K562 (cell line): ENCODE measurements around the gene TRIOBP. TPM values are rescaled to one million over a fixed set of nuclear protein-coding genes. Genes with fewer than 3 reads are reported as not detected.
A peak's percentile ranks its signal among the peaks of the same experiment; 100 is the strongest.

Experiments used
- ATAC-seq: fragments of 200-7000 bp; cut with Tn5 transposase; 3 replicates; pipeline ENCODE4 v1.9.1; 2020; ENCODE audit warnings: moderate library complexity
- BruUV-seq: library from RNA; stranded (reverse); fragments of 400-500 nt; replicated peaks from 2 replicates; lab custom pipeline; 2021; lab: Mats Ljungman, UMichigan
- CTCF ChIA-PET: fragments of 300-600 bp; formaldehyde crosslinking; extraction: SDS; loops from one replicate; lab custom pipeline; 2021; ENCODE audit warnings: low intra/inter-chr PET ratio; lab: Yijun Ruan, JAX
- POLR2A ChIA-PET: fragments of 300-600, 350-650 bp; sonication (Branson Sonifier 250); formaldehyde crosslinking; extraction: SDS; loops from one replicate; lab custom pipeline; 2021; ENCODE audit warnings: antibody characterized with exemption, inconsistent platforms; lab: Yijun Ruan, JAX
- DNase-seq, 4 experiments: peaks; one replicate each; pipeline versions ENCODE4 v3.0.0 to v3.0.0-alpha.2; 2011 to 2018; ENCODE audit warnings: low spot score in 3 of 4, mixed read lengths in 3 of 4; ENCODE audit errors: extremely low read depth in 1 of 4
- FAIRE-seq: peaks from 2 replicates; lab custom pipeline; 2011; peaks lifted over from hg19 to GRCh38; lab: Jason Lieb, UNC
- H2AFZ ChIP-seq: 2 replicates; pipeline ENCODE4 v1.6.0; 2011; ENCODE audit warnings: low read depth, low read length, control low read depth, inconsistent platforms
- H3K27ac ChIP-seq: fragments of 200-600 bp; 3 replicates; pipeline ENCODE4 v1.8.0; 2011; ENCODE audit warnings: low read depth, mild to moderate bottlenecking, control low read depth, inconsistent platforms, low read length, moderate library complexity, mixed read lengths; ENCODE audit errors: extremely low read depth
- H3K27me3 ChIP-seq, 2 experiments: fragments of 300-600 bp in 1 of 2; 2 replicates in 1 of 2; 3 replicates in 1 of 2; pipeline versions ENCODE4 v1.6.0 to v1.8.0; 2011; ENCODE audit warnings: inconsistent platforms in 2 of 2, low read length in 2 of 2, mild to moderate bottlenecking in 1 of 2, mixed read lengths in 1 of 2, moderate library complexity in 1 of 2; ENCODE audit not compliant: control insufficient read depth in 2 of 2, insufficient read depth in 2 of 2
- H3K36me3 ChIP-seq: fragments of 300-600 bp; 3 replicates; pipeline ENCODE4 v1.8.0; 2011; ENCODE audit warnings: mild to moderate bottlenecking, low read length, inconsistent platforms; ENCODE audit not compliant: control insufficient read depth, insufficient read depth
- H3K4me1 ChIP-seq, 2 experiments: fragments of 200-600 bp in 1 of 2; replicated peaks in 1 of 2; 2 replicates in 1 of 2; 3 replicates in 1 of 2; pipeline versions ENCODE4 v1.5.1 to v1.8.0; 2011; ENCODE audit warnings: inconsistent platforms in 2 of 2, low read length in 2 of 2, mild to moderate bottlenecking in 1 of 2, mixed read lengths in 1 of 2, moderate library complexity in 1 of 2; ENCODE audit not compliant: control insufficient read depth in 2 of 2, insufficient read depth in 2 of 2
- H3K4me2 ChIP-seq: 2 replicates; pipeline ENCODE4 v1.6.1; 2011; ENCODE audit warnings: low read length, control low read depth, inconsistent platforms, mixed read lengths; ENCODE audit not compliant: insufficient read depth
- H3K4me3 ChIP-seq: fragments of 200-600 bp; sonication (generic), shearing (Covaris generic); 2 replicates; pipeline ENCODE4 v1.5.1; 2016; ENCODE audit warnings: control low read depth, inconsistent platforms
- H3K79me2 ChIP-seq: fragments of 200-600 bp; 3 replicates; pipeline ENCODE4 v1.8.0; 2011; ENCODE audit warnings: low read length, inconsistent platforms; ENCODE audit not compliant: control insufficient read depth, insufficient read depth
- H3K9ac ChIP-seq, 2 experiments: 2 replicates each; pipeline versions ENCODE4 v1.6.0 to v1.6.1; 2011; ENCODE audit warnings: low read depth in 2 of 2, low read length in 2 of 2, control low read depth in 1 of 2, inconsistent platforms in 1 of 2, mild to moderate bottlenecking in 1 of 2, mixed read lengths in 1 of 2; ENCODE audit not compliant: insufficient read depth in 1 of 2
- H3K9me1 ChIP-seq: one replicate; pipeline ENCODE4 v1.6.0; 2011; ENCODE audit warnings: inconsistent platforms, mild to moderate bottlenecking, low read length, moderate library complexity; ENCODE audit not compliant: control insufficient read depth, insufficient read depth
- H3K9me3 ChIP-seq: replicated peaks from 2 replicates; pipeline ENCODE4 v1.5.1; 2011; ENCODE audit warnings: low read depth, low read length, inconsistent platforms; ENCODE audit not compliant: control insufficient read depth, insufficient read depth
- H4K20me1 ChIP-seq: replicated peaks from 2 replicates; pipeline ENCODE4 v1.6.1; 2011; ENCODE audit warnings: low read length, inconsistent platforms, mixed read lengths; ENCODE audit not compliant: control insufficient read depth, insufficient read depth
- CSDE1 ChIP-seq, 2 experiments: fragments of 450-650 bp; IDR thresholded peaks; 2 replicates each; pipeline ENCODE4 v1.6.1; 2016; ENCODE audit warnings: mild to moderate bottlenecking in 1 of 2
- DIDO1 ChIP-seq: fragments of 450-650 bp; IDR thresholded peaks from 2 replicates; pipeline ENCODE4 v1.6.1; 2016; ENCODE audit warnings: low read depth, missing biosample characterization, missing genetic modification characterization
- EWSR1 ChIP-seq: fragments of 450-650 bp; IDR thresholded peaks from 2 replicates; pipeline ENCODE4 v1.6.1; 2018; ENCODE audit warnings: borderline replicate concordance, mild to moderate bottlenecking, low read depth, moderate library complexity; ENCODE audit not compliant: partially characterized antibody
- HMGN3 ChIP-seq: IDR thresholded peaks from 2 replicates; pipeline ENCODE4 v1.6.1; 2011; ENCODE audit warnings: borderline replicate concordance, low read depth, mild to moderate bottlenecking, mixed read lengths, low read length; ENCODE audit not compliant: insufficient read length; ENCODE audit errors: extremely low read depth
- L3MBTL2 ChIP-seq: fragments of 450-650 bp; IDR thresholded peaks from 2 replicates; pipeline ENCODE4 v1.6.1; 2016; ENCODE audit warnings: mild to moderate bottlenecking, moderate library complexity
- MCM2 ChIP-seq: fragments of 450-650 bp; IDR thresholded peaks from 2 replicates; pipeline ENCODE4 v1.6.1; 2017; ENCODE audit warnings: low read depth, mild to moderate bottlenecking
- MYBL2 ChIP-seq, 2 experiments: fragments of 450-650 bp in 1 of 2; sonication (generic) in 1 of 2; formaldehyde crosslinking in 1 of 2; IDR thresholded peaks; 2 replicates each; pipeline versions ENCODE4 v1.6.1 to v1.8.1; 2017 to 2022; ENCODE audit warnings: borderline replicate concordance in 1 of 2, inconsistent platforms in 1 of 2, low read depth in 1 of 2, mild to moderate bottlenecking in 1 of 2, missing genetic modification reagents in 1 of 2, moderate library complexity in 1 of 2
- NR2C2 ChIP-seq, 2 experiments: fragments of 200-800 bp in 1 of 2; sonication (Bioruptor generic) in 1 of 2; sonication (generic) in 1 of 2; formaldehyde crosslinking in 1 of 2; IDR thresholded peaks; 2 replicates each; pipeline versions ENCODE4 v1.6.1 to v1.8.0; 2016 to 2022; ENCODE audit warnings: mild to moderate bottlenecking in 1 of 2, missing compliant biosample characterization in 1 of 2, missing genetic modification characterization in 1 of 2, missing genetic modification reagents in 1 of 2
- RCOR1 ChIP-seq, 2 experiments: IDR thresholded peaks; 2 replicates each; pipeline ENCODE4 v1.6.1; 2012; ENCODE audit warnings: low read depth in 2 of 2, low read length in 2 of 2, borderline replicate concordance in 1 of 2, improper control_type of control experiment in 1 of 2
- ZNF143 ChIP-seq: sonication (generic); formaldehyde crosslinking; IDR thresholded peaks from 2 replicates; pipeline ENCODE4 v1.9.0; 2022; ENCODE audit warnings: mild to moderate bottlenecking, missing genetic modification reagents
- WGBS: fragments of 100-300 bp; shearing (Covaris generic); methylation state at CpG from one replicate; pipeline ENCODE4 v1.1.6; 2016; ENCODE audit warnings: low coverage, mixed read lengths; ENCODE audit not compliant: insufficient coverage; ENCODE audit errors: missing lambda C conversion rate; 5-methylcytosine and 5-hydroxymethylcytosine counted together
- in situ Hi-C: fragments of 300-500 bp; cut with MboI; formaldehyde crosslinking; loops from 4 replicates; pipeline ENCODE4 v1.15.0; 2018; ENCODE audit warnings: inconsistent platforms, mixed read lengths
- intact Hi-C: fragments of 100-400 bp; cut with micrococcal nuclease; formaldehyde crosslinking; loops from 2 replicates; pipeline ENCODE4 v1.14.2; 2022
- polyA plus RNA-seq, 8 experiments: library from polyadenylated mRNA; depleted of rRNA in 4 of 8; stranded (reverse) in 5 of 8; unstranded in 3 of 8; fragments of >200 nt; fragmentation: Nextera tagmentation in 2 of 8; fragmentation: Illumina TruSeq in 1 of 8; extraction: Ambion mirVana in 2 of 8; extraction: Trizol in 1 of 8; gene quantifications; 2 replicates each; pipeline versions ENCODE4 v1.2.1 to v1.2.3, GENCODE V29; 2011 to 2014; ENCODE audit warnings: inconsistent platforms in 1 of 8, missing spikeins in 1 of 8
- total RNA-seq, 7 experiments: library from RNA; depleted of rRNA in 6 of 7; stranded (reverse); fragments of >200 nt in 6 of 7; fragmentation: Illumina TruSeq in 2 of 7; extraction: Trizol in 2 of 7; gene quantifications; 2 replicates each; pipeline versions ENCODE4 v1.2.1 to v1.2.3, GENCODE V29; 2011 to 2021; ENCODE audit warnings: low replicate concordance in 1 of 7

The TRIOBP gene
- total and polyA plus RNA-seq, 9 of the 15 experiments (the other 6 are each of a cell fraction or from before 2014, with no cell fraction given): 0.24 to 13.8 (median 5.5) TPM

DNA sequence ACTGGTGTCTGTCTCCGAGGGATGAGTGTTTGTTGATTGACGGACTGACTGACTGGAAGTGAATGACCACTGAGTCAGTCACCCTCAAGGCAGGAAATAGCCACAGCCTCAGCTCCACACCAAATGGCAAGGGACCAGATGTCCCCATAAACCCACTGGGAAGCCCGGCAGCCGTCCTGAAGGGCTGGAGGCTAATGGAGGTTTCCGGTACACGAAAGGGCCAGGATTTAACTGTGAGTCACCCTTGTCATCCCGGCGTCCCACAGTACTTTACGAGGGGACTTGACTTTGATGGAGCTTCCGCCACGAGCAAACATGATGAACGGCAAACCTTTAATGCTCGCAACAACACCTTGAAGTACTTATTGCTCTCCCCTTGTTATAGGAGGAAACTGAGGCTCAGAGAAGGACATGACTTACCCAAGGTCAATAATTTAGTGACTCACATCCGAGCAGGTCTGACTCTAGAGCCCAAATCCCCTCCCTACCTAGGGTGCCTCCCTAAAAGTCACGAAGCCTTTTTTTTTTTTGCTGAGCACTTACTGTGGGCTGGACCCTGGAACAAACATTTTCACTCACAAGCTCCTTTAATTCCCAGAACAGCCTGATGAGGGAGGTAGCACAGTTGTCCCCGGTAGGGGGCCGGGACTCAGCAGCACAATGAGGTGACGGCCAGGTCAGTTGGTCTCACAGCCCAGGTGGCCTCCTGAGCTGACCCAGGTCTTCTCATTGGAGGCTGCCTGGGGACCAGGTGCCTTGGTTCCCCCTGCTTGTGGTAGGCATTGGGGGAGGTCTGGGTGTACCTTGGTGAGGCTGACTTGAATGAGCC is 85.7 kb downstream of the TRIOBP start:
- Histone ChIP-seq H4K20me1 (no peaks in the 10 kb centered on the region), H3K4me1 (peaks cover 7 to 8% of the 10 kb centered on the region in 2 experiments; a peak in 4 of 5 replicates), H3K36me3 (no peaks in the 10 kb centered on the region), H3K9me3 (no peaks in the 10 kb centered on the region), H3K27ac (no peak overlapping the region), H3K4me3 (no peak overlapping the region), H3K9ac (peak overlapping the region in 1 of 2 experiments; percentile 60; a peak in 2 of 4 replicates), H3K27me3 (no peaks in the 10 kb centered on the region), H2AFZ (peak overlapping the region; percentile 68), H3K79me2 (no peaks in the 10 kb centered on the region), H3K4me2 (peak overlapping the region; percentile 18; the same call in 1 of the 2 replicates), H3K9me1 (no peaks in the 10 kb centered on the region)
- no peak for FAIRE-seq
- peak; percentile 88 for ATAC-seq
- 47% methylated on average over 15 of the region's 18 CpGs for WGBS
- ChIA-PET CTCF (no interaction called here), POLR2A (interaction anchor here (0.6 to 1.8 kb wide), 9 partner anchors 9 to 1779 kb away, joined by 3 to 5 read pairs (median 4); partner anchors contain the start of gene LGALS1)
- intact Hi-C loops: no loop called here
- in situ Hi-C loops: no loop called here
- DNase-seq: peak; percentile 50 to 62 (median 54)
- no TSS peak for BruUV-seq
- no peak for TF ChIP-seq EWSR1
- no peak for TF ChIP-seq CSDE1 (IDR thresholded peaks at IDR 0.05)
- no peak for TF ChIP-seq DIDO1 (tag)
- no peak for TF ChIP-seq MCM2
- no peak for TF ChIP-seq NR2C2 (CRISPR knock-in tag; IDR thresholded peaks at IDR 0.05)
- TF ChIP-seq NR2C2 (tag; IDR thresholded peaks at IDR 0.05): no peak
- peak; percentile 16; the same call in 1 of the 2 replicates for TF ChIP-seq L3MBTL2
- TF ChIP-seq ZNF143 (CRISPR knock-in tag): no peak
- no peak for TF ChIP-seq MYBL2 (IDR thresholded peaks at IDR 0.05; ENCODE audit: low read depth)
- no peak for TF ChIP-seq MYBL2 (CRISPR knock-in tag; IDR thresholded peaks at IDR 0.05; ENCODE audit: borderline replicate concordance)
- TF ChIP-seq HMGN3: no peak
- 0 out of 4 replicates have a peak, but pooled peaks of 1 of the 2 experiments have one; percentile 12 for TF ChIP-seq RCOR1 (IDR thresholded peaks at IDR 0.05; ENCODE audit: borderline replicate concordance in 1 of 2, low read depth in 2 of 2, low read length in 2 of 2)
